ENCODE data around the gene SLC26A1. TPM values are rescaled to one million over a fixed set of nuclear protein-coding genes. Genes with fewer than 3 reads are reported as not detected.
"Not testable (repeated sequence)": the region's sequence is repeated elsewhere in the genome, so short reads cannot be mapped to it uniquely, and the experiment has no call there.

Gene SLC26A1
- total RNA-seq, 1 experiment from 2014 or later: 0.03 TPM

DNA sequence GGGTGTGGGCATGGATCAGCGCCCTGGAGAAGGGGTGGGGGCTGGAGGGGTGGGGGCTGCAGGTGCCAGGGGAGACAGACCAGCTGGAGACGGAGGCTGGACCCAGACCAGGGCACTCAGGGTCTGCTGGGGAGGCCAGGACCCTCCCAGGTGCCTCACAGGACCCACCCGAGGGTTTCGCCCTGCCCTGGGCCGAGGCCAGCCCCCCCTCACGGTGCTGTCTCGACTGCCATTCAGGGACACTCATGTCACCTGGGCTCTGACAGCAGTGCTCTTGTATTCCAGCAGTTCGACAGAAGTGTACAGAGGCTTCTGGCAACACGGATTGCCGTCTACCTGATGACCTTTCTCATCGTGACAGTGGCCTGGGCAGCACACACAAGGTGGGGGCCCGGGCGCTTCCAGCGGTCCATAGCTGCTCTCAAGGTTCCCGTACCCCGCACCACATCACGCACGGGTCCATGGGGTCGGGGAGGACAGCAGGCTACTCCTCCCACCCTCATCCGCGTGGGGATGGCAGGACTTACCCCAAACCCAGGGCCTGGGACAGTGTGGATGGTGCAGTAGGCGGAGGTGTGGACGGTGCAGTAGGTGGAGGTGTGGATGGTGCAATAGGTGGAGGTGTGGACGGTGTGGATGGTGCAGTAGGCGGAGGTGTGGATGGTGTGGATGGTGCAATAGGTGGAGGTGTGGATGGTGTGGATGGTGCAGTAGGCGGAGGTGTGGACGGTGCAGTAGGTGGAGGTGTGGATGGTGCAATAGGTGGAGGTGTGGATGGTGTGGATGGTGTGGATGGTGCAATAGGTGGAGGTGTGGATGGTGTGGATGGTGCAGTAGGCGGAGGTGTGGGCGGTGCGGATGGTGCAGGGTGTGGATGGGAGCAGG lies 42.8 kb downstream of the SLC26A1 start:
- H3K36me3 ChIP-seq (replicated peaks; ENCODE audit: control insufficient read depth, insufficient read depth, low read length): no peaks in the 10 kb centered on the region
- H3K27me3 ChIP-seq (ENCODE audit: control insufficient read depth, insufficient read depth, low read length): peaks cover 2% of the 10 kb centered on the region; the same call in 1 of the 2 replicates
- no peak overlapping the region for H3K4me3 ChIP-seq (ENCODE audit: insufficient read depth, low read depth, low read length)
- peak; percentile 55 for DNase-seq

DNA sequence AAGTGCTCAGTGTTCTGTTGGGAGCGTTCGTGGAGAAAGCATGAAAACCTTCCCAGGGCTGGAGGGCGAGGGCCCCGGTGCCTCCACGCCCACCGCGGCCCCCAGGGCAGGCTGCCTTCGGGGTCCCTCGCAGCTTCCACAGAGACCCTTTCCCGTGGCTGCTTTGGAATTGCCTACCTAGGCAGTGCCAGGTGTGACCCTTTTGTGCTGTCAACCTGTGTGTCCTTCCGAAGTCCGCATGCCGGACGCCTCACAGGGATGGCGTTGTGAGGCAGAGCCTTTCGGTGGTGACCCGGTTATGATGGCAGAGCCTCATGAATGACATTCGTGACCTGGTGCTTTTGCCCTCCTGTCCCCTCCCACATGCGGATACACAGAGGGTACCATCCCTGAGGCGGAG lies 43.5 kb downstream of the SLC26A1 start:
- H3K4me3 ChIP-seq (ENCODE audit: insufficient read depth, low read depth, low read length): no peak overlapping the region
- no peaks in the 10 kb centered on the region for H3K36me3 ChIP-seq (replicated peaks; ENCODE audit: control insufficient read depth, insufficient read depth, low read length)
- peak; percentile 43 for DNase-seq
- peaks cover 2% of the 10 kb centered on the region; the same call in 1 of the 2 replicates for H3K27me3 ChIP-seq (ENCODE audit: control insufficient read depth, insufficient read depth, low read length)

DNA sequence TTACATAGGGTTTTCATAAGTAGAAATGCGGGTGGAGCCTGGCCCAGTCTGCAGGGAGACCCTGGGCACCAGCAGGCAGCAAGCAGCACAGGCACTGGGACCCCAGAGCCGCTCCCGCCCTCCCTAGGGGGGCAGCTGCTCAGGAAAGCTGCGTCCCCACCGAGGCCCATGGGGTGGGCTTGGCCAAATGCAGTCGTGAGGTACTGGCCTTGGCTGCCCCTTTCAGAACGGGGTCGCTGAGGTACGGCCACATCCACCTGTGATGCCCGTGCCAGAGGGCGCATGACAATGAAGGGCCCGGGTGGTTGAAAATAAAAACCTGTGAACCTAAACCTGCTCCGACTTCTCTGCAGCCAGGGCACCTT lies 44.3 kb downstream of the SLC26A1 start:
- peak; percentile 68 for DNase-seq
- no peaks in the 10 kb centered on the region for H3K36me3 ChIP-seq (replicated peaks; ENCODE audit: control insufficient read depth, insufficient read depth, low read length)
- no peak overlapping the region for H3K4me3 ChIP-seq (ENCODE audit: insufficient read depth, low read depth, low read length)
- peaks cover 2% of the 10 kb centered on the region; the same call in 1 of the 2 replicates for H3K27me3 ChIP-seq (ENCODE audit: control insufficient read depth, insufficient read depth, low read length)

DNA sequence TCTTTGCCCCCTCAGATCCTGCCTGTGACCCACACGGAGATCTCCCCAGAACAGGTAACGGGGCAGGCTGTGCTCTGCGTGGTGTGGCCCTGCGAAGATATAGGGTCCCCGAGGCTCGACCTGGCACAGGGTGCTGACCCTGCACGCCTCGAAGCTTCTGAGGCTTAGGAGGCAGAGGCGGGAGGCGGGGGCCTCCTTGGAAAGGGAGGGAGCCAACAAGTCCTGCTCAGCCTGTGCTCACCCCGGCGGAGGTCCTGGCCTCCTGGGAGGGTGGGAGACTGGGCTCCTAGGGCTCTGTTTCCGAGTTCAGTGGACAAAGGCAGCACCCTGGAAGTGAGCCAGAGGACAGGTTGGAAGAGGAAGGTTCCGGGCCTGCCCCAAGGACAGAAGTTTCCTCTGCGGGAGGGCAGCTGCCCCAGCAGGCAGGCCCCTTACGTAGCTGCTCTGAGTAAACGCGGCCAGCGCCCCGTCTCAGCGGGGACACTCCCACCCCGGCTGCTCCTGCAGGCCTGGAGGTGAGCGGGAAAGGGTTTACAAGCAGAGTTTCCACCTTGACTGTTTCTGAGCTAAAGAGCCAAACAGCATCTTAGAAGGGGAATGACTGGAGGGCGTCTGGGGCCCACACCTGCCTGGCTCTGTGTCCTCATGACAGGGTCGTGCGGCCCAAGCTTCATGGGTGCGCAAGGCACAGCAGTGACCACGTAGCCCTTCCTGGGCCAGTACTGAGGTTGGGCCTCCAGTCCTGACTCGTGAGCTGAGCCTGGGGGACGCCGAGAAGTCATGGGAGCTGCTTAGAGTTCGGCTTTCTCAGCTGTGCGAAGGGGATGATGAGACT lies 44.9 kb downstream of the SLC26A1 start:
- H3K4me3 ChIP-seq (ENCODE audit: insufficient read depth, low read depth, low read length): no peak overlapping the region
- H3K36me3 ChIP-seq (replicated peaks; ENCODE audit: control insufficient read depth, insufficient read depth, low read length): no peaks in the 10 kb centered on the region
- H3K27me3 ChIP-seq (ENCODE audit: control insufficient read depth, insufficient read depth, low read length): peaks cover 2% of the 10 kb centered on the region; the same call in 1 of the 2 replicates
- peak; percentile 71 for DNase-seq

DNA sequence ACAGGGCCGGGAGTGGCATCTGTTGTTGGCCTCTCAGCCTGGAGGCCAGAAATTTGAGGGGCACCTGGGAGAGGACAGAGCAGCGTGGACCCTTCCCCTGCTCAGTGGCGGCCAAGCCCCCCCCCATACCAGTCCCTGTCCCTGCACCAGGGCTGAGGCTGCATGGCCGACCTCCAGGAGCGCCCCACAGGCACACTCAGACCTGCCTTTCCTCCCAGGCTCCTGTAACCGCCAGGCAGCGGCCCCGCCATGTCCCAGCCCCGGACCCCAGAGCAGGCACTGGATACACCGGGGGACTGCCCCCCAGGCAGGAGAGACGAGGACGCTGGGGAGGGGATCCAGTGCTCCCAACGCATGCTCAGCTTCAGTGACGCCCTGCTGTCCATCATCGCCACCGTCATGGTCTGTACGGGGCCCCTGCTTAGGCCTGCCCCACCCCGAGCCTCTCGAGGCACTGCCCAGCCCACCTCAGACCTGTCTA lies 45.7 kb downstream of the SLC26A1 start:
- H3K36me3 ChIP-seq (replicated peaks; ENCODE audit: control insufficient read depth, insufficient read depth, low read length): no peaks in the 10 kb centered on the region
- peaks cover 2% of the 10 kb centered on the region; the same call in 1 of the 2 replicates for H3K27me3 ChIP-seq (ENCODE audit: control insufficient read depth, insufficient read depth, low read length)
- no peak overlapping the region for H3K4me3 ChIP-seq (ENCODE audit: insufficient read depth, low read depth, low read length)
- DNase-seq: peak; percentile 71

DNA sequence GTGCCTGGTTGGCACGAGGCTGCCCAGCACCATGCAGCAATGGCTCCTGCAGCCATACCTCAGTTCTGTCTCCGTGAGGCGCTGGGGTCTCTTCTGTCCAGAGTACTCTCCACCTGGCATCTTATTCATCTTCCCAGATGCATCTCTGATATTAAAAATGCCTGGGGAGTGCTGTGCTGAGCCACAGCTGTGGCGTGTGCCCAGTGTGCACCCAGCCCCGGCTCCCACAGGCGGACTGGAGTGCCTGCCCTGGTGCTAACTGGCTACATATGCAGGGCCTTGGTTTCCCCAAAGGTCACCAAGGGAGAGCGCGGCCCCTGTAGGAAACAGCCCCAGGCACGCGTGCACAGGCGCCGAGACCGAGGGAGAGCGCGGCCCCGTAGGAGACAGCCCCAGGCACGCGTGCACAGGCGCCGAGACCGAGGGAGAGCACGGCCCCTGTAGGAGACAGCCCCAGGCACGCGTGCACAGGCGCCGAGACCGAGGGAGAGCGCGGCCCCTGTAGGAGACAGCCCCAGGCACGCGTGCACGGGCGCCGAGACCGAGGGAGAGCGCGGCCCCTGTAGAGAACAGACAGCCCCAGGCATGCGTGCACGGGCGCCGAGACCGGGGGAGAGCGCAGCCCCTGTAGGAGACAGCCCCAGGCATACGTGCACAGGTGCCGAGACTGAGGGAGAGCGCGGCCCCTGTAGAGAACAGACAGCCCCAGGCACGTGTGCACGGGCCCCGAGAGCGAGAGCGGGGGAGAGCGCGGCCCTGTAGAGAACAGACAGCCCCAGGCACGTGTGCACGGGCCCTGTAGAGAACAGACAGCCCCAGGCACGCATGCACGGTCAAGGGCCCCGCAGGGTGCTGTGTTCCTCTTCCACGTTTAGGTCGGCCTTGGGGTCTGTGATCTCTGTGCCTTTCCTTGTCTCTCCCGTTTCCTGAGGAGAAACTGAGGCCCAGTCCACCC lies 46.4 kb downstream of the SLC26A1 start:
- peak; percentile 61 for DNase-seq
- peaks cover 2% of the 10 kb centered on the region; the same call in 1 of the 2 replicates for H3K27me3 ChIP-seq (ENCODE audit: control insufficient read depth, insufficient read depth, low read length)
- no peaks in the 10 kb centered on the region for H3K36me3 ChIP-seq (replicated peaks; ENCODE audit: control insufficient read depth, insufficient read depth, low read length)
- no peak overlapping the region for H3K4me3 ChIP-seq (ENCODE audit: insufficient read depth, low read depth, low read length)

DNA sequence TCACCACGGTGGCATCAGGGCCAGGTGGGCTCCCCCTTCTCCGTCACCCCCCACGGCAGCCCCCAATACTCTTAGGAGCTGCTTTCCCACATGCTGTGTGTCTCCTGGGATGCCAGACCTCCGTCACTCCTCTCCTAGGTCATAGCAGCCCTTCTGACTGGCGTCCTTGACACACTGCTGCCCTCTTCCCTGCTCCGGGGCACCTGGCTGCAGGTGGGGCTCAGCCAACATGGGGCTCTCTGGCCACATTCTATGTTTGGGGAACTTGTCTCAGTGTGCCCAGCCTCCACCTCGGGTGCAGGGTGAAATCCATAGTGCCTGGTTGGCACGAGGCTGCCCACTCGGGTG lies 47.1 kb downstream of the SLC26A1 start:
- Histone ChIP-seq H3K4me3 (ENCODE audit: insufficient read depth, low read depth, low read length) (no peak overlapping the region), H3K27me3 (ENCODE audit: control insufficient read depth, insufficient read depth, low read length) (peaks cover 2% of the 10 kb centered on the region; the same call in 1 of the 2 replicates), H3K36me3 (replicated peaks; ENCODE audit: control insufficient read depth, insufficient read depth, low read length) (no peaks in the 10 kb centered on the region)
- DNase-seq: peak; percentile 67

DNA sequence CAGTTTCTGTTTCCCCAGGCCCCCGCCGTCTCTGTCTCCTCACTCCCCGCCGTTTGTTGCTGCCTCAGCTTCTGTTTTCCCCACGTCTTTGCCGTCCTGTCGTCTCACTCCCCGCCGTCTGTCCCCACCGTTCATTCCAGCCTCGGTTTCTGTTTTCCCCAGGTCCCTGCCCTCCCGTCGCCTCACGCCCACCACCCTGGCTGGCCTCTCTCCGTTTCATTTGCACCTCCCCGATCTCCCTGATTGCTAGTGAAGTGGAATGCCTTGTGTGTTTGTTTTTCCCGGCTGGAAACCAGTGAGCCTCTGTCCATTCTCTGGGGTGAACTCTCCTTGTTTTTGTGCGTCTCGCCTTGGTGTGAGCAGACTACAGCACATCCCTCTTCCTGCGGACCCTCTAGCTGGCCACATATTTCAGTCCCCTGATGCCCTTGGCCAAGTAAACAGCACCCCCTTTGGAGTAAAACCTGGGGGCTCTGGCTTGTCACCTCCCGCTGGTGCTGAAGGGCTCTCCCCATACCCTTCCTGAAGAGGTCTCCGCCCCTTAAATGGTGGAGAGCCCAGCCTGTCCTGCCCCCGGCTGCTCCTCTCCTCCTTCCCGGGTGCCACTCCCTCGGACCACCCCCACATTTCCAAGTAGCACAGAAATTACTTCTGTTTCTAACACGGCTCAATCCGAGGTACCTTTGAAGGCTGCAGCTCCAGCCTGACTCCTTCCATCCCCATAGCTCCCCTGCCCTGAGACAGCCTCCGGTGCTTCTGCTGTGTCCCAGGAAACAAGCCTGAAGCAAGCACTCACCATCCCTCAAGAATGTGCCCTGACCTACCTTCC lies 47.7 kb downstream of the SLC26A1 start:
- H3K36me3 ChIP-seq (replicated peaks; ENCODE audit: control insufficient read depth, insufficient read depth, low read length): no peaks in the 10 kb centered on the region
- H3K4me3 ChIP-seq (ENCODE audit: insufficient read depth, low read depth, low read length): peak overlapping the region; percentile 20
- peaks cover 2% of the 10 kb centered on the region; the same call in 1 of the 2 replicates for H3K27me3 ChIP-seq (ENCODE audit: control insufficient read depth, insufficient read depth, low read length)
- DNase-seq: peak; percentile 79

DNA sequence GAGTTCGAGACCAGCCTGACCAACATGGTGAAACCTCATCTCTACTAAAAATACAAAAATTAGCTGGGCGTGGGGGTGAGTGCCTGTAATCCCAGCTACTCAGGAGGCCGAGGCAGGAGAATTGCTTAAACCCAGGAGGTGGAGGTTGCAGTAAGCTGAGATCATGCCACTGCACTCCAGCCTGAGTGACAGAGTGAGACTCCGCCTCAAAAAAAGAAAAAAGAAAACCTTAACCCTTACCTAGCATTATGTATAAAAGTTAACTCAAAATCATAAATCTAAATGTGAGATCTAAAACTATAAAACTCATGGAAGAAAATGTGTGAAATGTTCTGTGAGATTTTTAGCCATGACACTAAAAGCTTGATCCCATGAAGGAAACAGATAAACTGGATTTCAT lies 53.7 kb downstream of the SLC26A1 start:
- DNase-seq; H3K4me3 ChIP-seq (ENCODE audit: insufficient read depth, low read depth, low read length); H3K36me3 ChIP-seq (replicated peaks; ENCODE audit: control insufficient read depth, insufficient read depth, low read length); H3K27me3 ChIP-seq (ENCODE audit: control insufficient read depth, insufficient read depth, low read length): not testable (repeated sequence)

Other genes with a start within 250 kb of the SLC26A1 start
- 0.15 and 0.62 TPM in 2 replicates for gene CPLX1, start 167.3 kb downstream of the SLC26A1 start, total RNA-seq (2014; rRNA removed; shearing (Covaris generic))
- gene GAK, start 61.1 kb downstream of the SLC26A1 start, total RNA-seq (2014; rRNA removed; shearing (Covaris generic)): 77.4 and 85.1 TPM in 2 replicates
- 6.5 and 8.4 TPM in 2 replicates for gene TMEM175, start 60.9 kb downstream of the SLC26A1 start, total RNA-seq (2014; rRNA removed; shearing (Covaris generic))
- gene DGKQ, start 19.8 kb downstream of the SLC26A1 start, total RNA-seq (2014; rRNA removed; shearing (Covaris generic)): 19.4 and 26.7 TPM in 2 replicates
- 4.6 TPM in 2 replicates for gene IDUA, start 6.4 kb downstream of the SLC26A1 start, total RNA-seq (2014; rRNA removed; shearing (Covaris generic))
- gene FGFRL1, start 18.2 kb upstream of the SLC26A1 start, total RNA-seq (2014; rRNA removed; shearing (Covaris generic)): 23.3 and 39.1 TPM in 2 replicates
- 28.0 and 59.8 TPM in 2 replicates for gene RNF212, start 120.2 kb upstream of the SLC26A1 start, total RNA-seq (2014; rRNA removed; shearing (Covaris generic))
- 0.62 and 2.5 TPM in 2 replicates for gene SPON2, start 179.2 kb upstream of the SLC26A1 start, total RNA-seq (2014; rRNA removed; shearing (Covaris generic))